CD14-positive monocyte (primary cell): ENCODE results near the gene SUPT7L. TPM values are rescaled to one million over a fixed set of nuclear protein-coding genes. Genes with fewer than 3 reads are reported as not detected.

ENCODE experiments used
- DNase-seq, 3 donors: peaks; one replicate each; pipeline ENCODE4 v3.0.0-alpha.2; 2011 to 2022
- H2AFZ ChIP-seq: 2 replicates; pipeline ENCODE4 v1.6.0; 2012; ENCODE audit warnings: mild to moderate bottlenecking, low read depth, low read length, inconsistent platforms; ENCODE audit not compliant: insufficient read depth, poor library complexity, severe bottlenecking
- H3K27ac ChIP-seq, 2 donors: 1 replicate in 1 of 2; 2 replicates in 1 of 2; pipeline ENCODE4 v1.5.1; 2012 to 2013; ENCODE audit warnings: low read length in 2 of 2, control low read depth in 1 of 2, inconsistent platforms in 1 of 2, low read depth in 1 of 2, mild to moderate bottlenecking in 1 of 2
- H3K27me3 ChIP-seq, 2 donors: one replicate each; pipeline versions ENCODE4 v1.6.0 to v1.6.1; 2011 to 2013; ENCODE audit warnings: low read length in 2 of 2; ENCODE audit not compliant: control insufficient read depth in 2 of 2, insufficient read depth in 2 of 2
- H3K36me3 ChIP-seq, 2 donors: replicated peaks in 1 of 2; 1 replicate in 1 of 2; 2 replicates in 1 of 2; pipeline versions ENCODE4 v1.5.1 to v1.6.1; 2012 to 2013; ENCODE audit warnings: low read length in 2 of 2, control low read depth in 1 of 2, inconsistent platforms in 1 of 2, mild to moderate bottlenecking in 1 of 2; ENCODE audit not compliant: insufficient read depth in 2 of 2, control insufficient read depth in 1 of 2
- H3K4me1 ChIP-seq, 2 donors: 1 replicate in 1 of 2; 2 replicates in 1 of 2; pipeline versions ENCODE4 v1.5.1 to v1.6.1; 2012 to 2013; ENCODE audit warnings: low read length in 2 of 2, control low read depth in 1 of 2, inconsistent platforms in 1 of 2, mild to moderate bottlenecking in 1 of 2, moderate library complexity in 1 of 2; ENCODE audit not compliant: insufficient read depth in 2 of 2, control insufficient read depth in 1 of 2
- H3K4me2 ChIP-seq: replicated peaks from 2 replicates; pipeline ENCODE3; 2012; ENCODE audit warnings: low read length, moderate library complexity, mild to moderate bottlenecking; ENCODE audit not compliant: poor library complexity, severe bottlenecking; ENCODE audit errors: extremely low read depth
- H3K4me3 ChIP-seq, 3 experiments: fragments of 200-600 bp in 1 of 3; sonication (generic) in 1 of 3; replicated peaks in 1 of 3; 1 replicate in 2 of 3; 2 replicates in 1 of 3; pipeline ENCODE4 v1.5.1; 2011 to 2013; ENCODE audit warnings: low read length in 3 of 3, mild to moderate bottlenecking in 3 of 3, control low read depth in 2 of 3, low read depth in 2 of 3, inconsistent platforms in 1 of 3, moderate library complexity in 1 of 3
- H3K79me2 ChIP-seq: 2 replicates; pipeline ENCODE4 v1.6.0; 2012; ENCODE audit warnings: mild to moderate bottlenecking, control low read depth, inconsistent platforms, low read length, moderate library complexity; ENCODE audit not compliant: insufficient read depth
- H3K9ac ChIP-seq: 2 replicates; pipeline ENCODE4 v1.6.0; 2017; ENCODE audit warnings: low read length, mild to moderate bottlenecking; ENCODE audit not compliant: insufficient read depth, poor library complexity, severe bottlenecking
- H3K9me3 ChIP-seq, 2 donors: replicated peaks in 1 of 2; 1 replicate in 1 of 2; 2 replicates in 1 of 2; pipeline versions ENCODE4 v1.5.1 to v1.6.1; 2012 to 2013; ENCODE audit warnings: low read length in 2 of 2, control low read depth in 1 of 2; ENCODE audit not compliant: control insufficient read depth in 1 of 2, insufficient read depth in 1 of 2
- H4K20me1 ChIP-seq: 2 replicates; pipeline ENCODE4 v1.6.0; 2012; ENCODE audit warnings: mild to moderate bottlenecking, low read length, control low read depth, moderate library complexity; ENCODE audit not compliant: insufficient read depth
- H3K27ac Mint-ChIP-seq, 7 donors: one replicate each; pipeline ENCODE4 v1.8.0; 2020; ENCODE audit warnings: mild to moderate bottlenecking in 7 of 7, mixed read lengths in 7 of 7, moderate library complexity in 6 of 7, inconsistent platforms in 2 of 7
- H3K27me3 Mint-ChIP-seq, 3 donors: one replicate each; pipeline ENCODE4 v1.8.0; 2021 to 2022; ENCODE audit warnings: low read depth in 3 of 3, mild to moderate bottlenecking in 3 of 3, mixed read lengths in 3 of 3, moderate library complexity in 3 of 3, inconsistent platforms in 1 of 3
- H3K36me3 Mint-ChIP-seq, 2 donors: one replicate each; pipeline ENCODE4 v1.8.0; 2020; ENCODE audit warnings: mixed read lengths in 2 of 2, inconsistent platforms in 1 of 2, mild to moderate bottlenecking in 1 of 2
- H3K4me1 Mint-ChIP-seq: one replicate; pipeline ENCODE4 v1.8.0; 2020; ENCODE audit warnings: mild to moderate bottlenecking, mixed read lengths
- H3K4me3 Mint-ChIP-seq, 2 donors: one replicate each; pipeline ENCODE4 v1.8.0; 2020; ENCODE audit warnings: mild to moderate bottlenecking in 2 of 2, mixed read lengths in 2 of 2, moderate library complexity in 1 of 2
- H3K9me3 Mint-ChIP-seq, 7 donors: one replicate each; pipeline ENCODE4 v1.8.0; 2020 to 2022; ENCODE audit warnings: mixed read lengths in 7 of 7, mild to moderate bottlenecking in 6 of 7, moderate library complexity in 6 of 7, inconsistent platforms in 2 of 7
- WGBS: methylation state at CpG from one replicate; pipeline ENCODE4 v1.1.5; 2013; ENCODE audit warnings: missing lambda C conversion rate; ENCODE audit not compliant: insufficient coverage; 5-methylcytosine and 5-hydroxymethylcytosine counted together
- intact Hi-C, 2 donors: fragments of 100-400 bp; cut with micrococcal nuclease; formaldehyde crosslinking; loops; one replicate each; pipeline versions ENCODE4 v1.15.0 to v1.15.1; 2023
- polyA plus RNA-seq, 3 donors: library from polyadenylated mRNA; depleted of rRNA in 1 of 3; unstranded in 2 of 3; stranded (reverse) in 1 of 3; fragments of 300-500 nt in 2 of 3; fragments of >200 nt in 1 of 3; fragmentation: Illumina TruSeq in 2 of 3; gene quantifications; 1 replicate in 2 of 3; 2 replicates in 1 of 3; pipeline ENCODE4 v1.2.3, GENCODE V29; 2012 to 2021
- TF ChIP-seq, protein P1 (sequence below): fragments of 200-600 bp; IDR thresholded peaks from one replicate; pipeline ENCODE4 v1.8.0; 2022; ENCODE audit warnings: antibody characterized with exemption, mild to moderate bottlenecking

SUPT7L gene
- polyA plus RNA-seq, 3 donors = 10.7 to 59.0 (median 12.2) TPM

DNA sequence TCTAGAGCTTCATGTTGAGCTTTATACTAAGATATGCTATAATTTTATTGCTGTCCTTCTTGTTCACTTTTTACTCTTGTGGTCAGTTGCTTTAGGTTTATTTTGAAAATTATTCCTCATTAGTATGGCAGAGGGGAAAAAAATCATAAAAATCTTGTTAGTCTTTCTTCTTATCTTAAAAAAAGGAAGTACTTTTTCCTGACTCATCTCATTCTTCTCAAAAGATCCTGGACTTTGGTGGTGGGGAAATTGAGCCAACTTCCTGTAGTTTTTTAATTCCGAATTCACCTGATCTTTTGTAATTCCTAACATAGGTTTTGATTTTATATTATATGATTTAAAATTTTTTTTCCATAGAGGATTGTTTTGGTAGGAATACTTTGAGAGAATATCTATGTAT is 4.0 kb upstream of the SUPT7L start:
- no peaks in the 10 kb centered on the region for H4K20me1 ChIP-seq
- H3K9me3 ChIP-seq = no peaks in the 10 kb centered on the region
- Mint-ChIP-seq H3K4me1 (peaks cover 30% of the 10 kb centered on the region), H3K27ac (peak overlapping the region; percentile 77 to 93 (median 87)), H3K9me3 (no peaks in the 10 kb centered on the region), H3K4me3 (peak overlapping the region in 1 of 2 donors; percentile 57), H3K36me3 (peaks cover 36 to 52% of the 10 kb centered on the region in 2 donors), H3K27me3 (no peaks in the 10 kb centered on the region)
- peaks cover 40% of the 10 kb centered on the region for H3K79me2 ChIP-seq
- H3K4me1 ChIP-seq = peaks cover 31 to 34% of the 10 kb centered on the region in 2 donors
- intact Hi-C loops = no loop called here
- peak in 2 of 3 donors; percentile 62 to 66 for DNase-seq
- H3K4me3 ChIP-seq = no peak overlapping the region
- H3K4me2 ChIP-seq = peak overlapping the region; percentile 13
- peaks cover 37 to 44% of the 10 kb centered on the region in 2 donors for H3K36me3 ChIP-seq
- WGBS = no CpG with 5 or more reads among the region's 1 CpG
- no peak overlapping the region for H2AFZ ChIP-seq
- H3K27ac ChIP-seq = peak overlapping the region in 1 of 2 donors; percentile 75
- no peak overlapping the region for H3K9ac ChIP-seq
- TF ChIP-seq, protein P1, sequence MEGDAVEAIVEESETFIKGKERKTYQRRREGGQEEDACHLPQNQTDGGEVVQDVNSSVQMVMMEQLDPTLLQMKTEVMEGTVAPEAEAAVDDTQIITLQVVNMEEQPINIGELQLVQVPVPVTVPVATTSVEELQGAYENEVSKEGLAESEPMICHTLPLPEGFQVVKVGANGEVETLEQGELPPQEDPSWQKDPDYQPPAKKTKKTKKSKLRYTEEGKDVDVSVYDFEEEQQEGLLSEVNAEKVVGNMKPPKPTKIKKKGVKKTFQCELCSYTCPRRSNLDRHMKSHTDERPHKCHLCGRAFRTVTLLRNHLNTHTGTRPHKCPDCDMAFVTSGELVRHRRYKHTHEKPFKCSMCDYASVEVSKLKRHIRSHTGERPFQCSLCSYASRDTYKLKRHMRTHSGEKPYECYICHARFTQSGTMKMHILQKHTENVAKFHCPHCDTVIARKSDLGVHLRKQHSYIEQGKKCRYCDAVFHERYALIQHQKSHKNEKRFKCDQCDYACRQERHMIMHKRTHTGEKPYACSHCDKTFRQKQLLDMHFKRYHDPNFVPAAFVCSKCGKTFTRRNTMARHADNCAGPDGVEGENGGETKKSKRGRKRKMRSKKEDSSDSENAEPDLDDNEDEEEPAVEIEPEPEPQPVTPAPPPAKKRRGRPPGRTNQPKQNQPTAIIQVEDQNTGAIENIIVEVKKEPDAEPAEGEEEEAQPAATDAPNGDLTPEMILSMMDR = no peak
- H3K27me3 ChIP-seq = no peaks in the 10 kb centered on the region

DNA sequence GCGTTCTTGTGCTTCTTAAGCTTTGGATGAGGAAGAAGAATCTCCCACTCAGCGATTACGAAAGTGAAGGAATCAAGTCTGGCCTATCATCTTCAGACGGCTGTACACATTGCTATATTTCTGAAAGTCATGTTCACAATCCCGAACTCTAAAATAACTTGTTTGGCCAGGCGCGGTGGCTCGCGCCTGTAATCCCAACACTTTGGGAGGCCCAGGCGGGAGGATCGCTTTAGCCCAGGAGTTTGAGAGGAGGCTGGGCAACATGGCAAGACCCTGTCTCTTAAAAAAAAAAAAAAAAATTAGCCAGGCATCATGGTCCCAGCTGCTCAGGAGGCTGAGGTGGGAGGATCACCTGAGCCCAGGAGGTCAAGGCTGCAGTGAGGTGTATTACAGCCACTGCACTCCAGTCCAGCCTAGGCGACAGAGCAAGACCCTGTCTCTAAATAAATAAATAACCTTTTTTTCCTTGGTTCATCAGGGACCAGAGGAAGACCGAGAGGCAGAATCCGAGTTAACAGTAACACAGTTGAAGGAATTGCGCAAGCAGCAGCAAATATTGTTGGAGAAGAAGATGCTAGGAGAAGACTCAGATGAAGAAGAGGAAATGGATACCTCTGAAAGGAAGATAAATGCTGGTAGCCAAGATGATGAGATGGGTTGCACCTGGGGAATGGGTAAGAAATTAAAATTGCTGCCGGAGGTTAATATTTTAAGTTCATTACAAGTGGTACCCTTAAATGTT is 1.4 kb upstream of the SUPT7L start:
- intact Hi-C loops = no loop called here
- no peaks in the 10 kb centered on the region for H3K27me3 Mint-ChIP-seq
- Histone ChIP-seq H4K20me1 (no peaks in the 10 kb centered on the region), H3K27ac (peak overlapping the region; percentile 80 to 95), H3K9ac (peak overlapping the region; percentile 75), H2AFZ (peak overlapping the region; percentile 99), H3K79me2 (peaks cover 43% of the 10 kb centered on the region), H3K27me3 (no peaks in the 10 kb centered on the region), H3K36me3 (peaks cover 33 to 44% of the 10 kb centered on the region in 2 donors), H3K4me2 (peak overlapping the region; percentile 96), H3K4me1 (peaks cover 32 to 36% of the 10 kb centered on the region in 2 donors), H3K9me3 (no peaks in the 10 kb centered on the region), H3K4me3 (peak overlapping the region; percentile 72 to 83 (median 82))
- peak overlapping the region; percentile 98 to 100 (median 99) for H3K27ac Mint-ChIP-seq
- TF ChIP-seq, protein P1 = no peak
- H3K36me3 Mint-ChIP-seq = peaks cover 37 to 47% of the 10 kb centered on the region in 2 donors
- H3K4me1 Mint-ChIP-seq = peaks cover 32% of the 10 kb centered on the region
- peak in 1 of 3 donors; percentile 21 for DNase-seq
- H3K4me3 Mint-ChIP-seq = peak overlapping the region; percentile 91 to 100
- 69% methylated on average over 10 of the region's 16 CpGs for WGBS
- H3K9me3 Mint-ChIP-seq = no peaks in the 10 kb centered on the region
